Stomach smooth muscle (tissue), 2 donors: ENCODE data around the gene LOXL3.

Source experiments
- H3K27ac ChIP-seq: one replicate; pipeline ENCODE4 v1.7.0; 2013; ENCODE audit warnings: mild to moderate bottlenecking, low read length, inconsistent platforms
- H3K27me3 ChIP-seq, 2 donors: one replicate each; pipeline ENCODE4 v1.7.0; 2013; ENCODE audit warnings: low read length in 2 of 2; ENCODE audit not compliant: insufficient read depth in 2 of 2, control insufficient read depth in 1 of 2
- H3K36me3 ChIP-seq, 2 donors: one replicate each; pipeline ENCODE4 v1.7.0; 2013; ENCODE audit warnings: low read length in 2 of 2; ENCODE audit not compliant: control insufficient read depth in 2 of 2, insufficient read depth in 2 of 2
- H3K4me1 ChIP-seq: one replicate; pipeline ENCODE4 v1.7.0; 2013; ENCODE audit warnings: low read length; ENCODE audit not compliant: control insufficient read depth, insufficient read depth
- H3K4me3 ChIP-seq, 2 donors: one replicate each; pipeline ENCODE4 v1.7.0; 2013; ENCODE audit warnings: low read length in 2 of 2
- H3K9ac ChIP-seq, 2 donors: one replicate each; pipeline ENCODE4 v1.7.0; 2013; ENCODE audit warnings: low read length in 2 of 2, mild to moderate bottlenecking in 1 of 2
- H3K9me3 ChIP-seq, 2 donors: one replicate each; pipeline ENCODE4 v1.7.0; 2013; ENCODE audit warnings: low read length in 2 of 2; ENCODE audit not compliant: control insufficient read depth in 2 of 2
- donor health status: healthy.
- donor health status: Pancreatic carcinoma.

The LOXL3 gene

DNA sequence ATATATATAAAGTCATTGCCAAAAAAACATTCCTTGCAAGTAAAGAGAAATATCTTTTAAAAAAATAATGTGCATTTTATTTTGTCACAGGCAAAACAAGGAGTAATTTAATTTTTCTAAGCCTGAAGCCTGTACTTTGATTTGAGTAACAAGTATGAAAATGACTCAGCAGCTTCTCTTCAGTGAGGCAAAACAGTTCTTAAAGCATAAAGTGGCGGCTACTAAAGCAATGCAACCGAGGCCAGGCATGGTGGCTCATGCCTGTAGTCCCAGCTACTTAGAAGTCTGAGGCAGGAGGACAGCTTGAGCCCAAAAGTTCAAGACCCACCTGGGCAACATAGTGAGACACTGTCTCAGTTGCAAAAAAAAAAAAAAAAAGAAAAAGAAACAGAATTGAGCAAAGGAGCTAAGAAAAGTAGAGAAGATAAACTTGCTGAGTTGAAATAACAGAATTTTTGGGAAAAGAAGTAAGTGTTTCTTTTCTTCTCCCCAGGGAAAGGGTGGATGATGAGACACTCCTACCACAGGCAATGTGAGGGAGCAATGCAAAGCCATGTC lies 30.4 kb upstream of the LOXL3 start:
- Histone ChIP-seq H3K36me3 (no peaks in the 10 kb centered on the region), H3K27ac (no peak overlapping the region), H3K4me1 (peaks cover 3% of the 10 kb centered on the region), H3K9me3 (no peaks in the 10 kb centered on the region), H3K4me3 (no peak overlapping the region), H3K9ac (no peak overlapping the region), H3K27me3 (no peaks in the 10 kb centered on the region)

DNA sequence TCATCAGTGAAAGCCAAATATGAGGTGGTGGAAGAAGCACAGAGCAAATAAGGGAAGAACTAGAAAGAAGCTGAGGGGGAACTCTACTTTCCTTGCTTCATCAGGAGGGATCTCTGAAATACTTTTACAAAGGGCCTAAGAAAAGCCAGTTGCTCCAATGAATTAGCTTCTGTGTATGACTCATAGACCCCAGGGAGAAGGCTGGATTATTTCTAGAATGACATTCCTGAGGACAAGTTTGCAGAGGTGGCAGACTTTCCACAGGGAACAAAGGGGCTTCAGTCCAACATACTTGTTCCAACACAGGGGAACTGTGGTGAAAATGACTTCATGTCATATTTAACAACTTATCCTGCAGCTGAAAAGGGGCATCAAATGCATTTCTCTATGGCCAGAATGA lies 29.8 kb upstream of the LOXL3 start:
- no peak overlapping the region for H3K9ac ChIP-seq
- H3K9me3 ChIP-seq = no peaks in the 10 kb centered on the region
- peaks cover 0 to 1% of the 10 kb centered on the region in 2 donors for H3K27me3 ChIP-seq
- no peak overlapping the region for H3K27ac ChIP-seq
- H3K4me3 ChIP-seq = no peak overlapping the region
- peaks cover 3% of the 10 kb centered on the region for H3K4me1 ChIP-seq
- H3K36me3 ChIP-seq = no peaks in the 10 kb centered on the region

DNA sequence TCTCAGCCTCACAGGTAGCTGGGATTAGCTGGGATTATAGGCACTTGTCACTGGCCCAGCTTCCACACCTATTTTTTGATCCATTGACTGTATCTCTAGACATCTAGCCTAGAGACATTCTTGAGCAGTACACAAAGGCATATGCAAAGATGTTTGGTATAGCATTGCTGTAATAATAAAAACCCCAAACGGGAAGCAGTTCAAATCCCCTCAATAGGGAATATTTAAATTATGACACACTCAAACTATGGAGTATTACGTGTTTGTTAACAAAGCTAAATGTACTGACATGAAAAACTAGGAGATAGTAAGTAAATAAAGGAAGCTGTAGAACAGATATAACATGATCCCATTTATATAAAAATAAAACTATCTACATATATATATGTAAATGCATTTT lies 28.4 kb upstream of the LOXL3 start:
- H3K27me3 ChIP-seq = peaks cover 0 to 3% of the 10 kb centered on the region in 2 donors
- no peaks in the 10 kb centered on the region for H3K4me1 ChIP-seq
- H3K4me3 ChIP-seq = no peak overlapping the region
- H3K36me3 ChIP-seq = no peaks in the 10 kb centered on the region
- no peaks in the 10 kb centered on the region for H3K9me3 ChIP-seq
- H3K9ac ChIP-seq = no peak overlapping the region
- H3K27ac ChIP-seq = no peak overlapping the region

DNA sequence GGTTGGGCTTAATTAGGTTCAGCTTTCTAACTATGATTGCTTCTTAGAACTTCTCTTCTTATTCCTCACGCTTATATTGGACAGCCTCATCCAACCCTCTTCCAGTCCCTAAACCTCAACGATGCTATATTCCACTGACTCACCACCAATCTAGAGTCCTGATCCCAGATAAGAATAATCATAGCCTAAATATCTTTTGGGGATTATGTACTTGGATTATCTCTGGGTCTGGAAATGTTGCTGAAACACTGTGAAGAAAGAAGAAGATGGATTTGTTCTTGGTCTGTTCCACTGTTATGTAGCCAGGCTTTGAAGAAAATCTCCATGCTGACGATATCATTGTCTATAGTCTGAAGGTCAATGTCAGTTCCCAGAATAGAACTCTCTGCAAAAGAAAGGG lies 27.7 kb upstream of the LOXL3 start:
- Histone ChIP-seq H3K36me3 (no peaks in the 10 kb centered on the region), H3K4me1 (no peaks in the 10 kb centered on the region), H3K9me3 (no peaks in the 10 kb centered on the region), H3K9ac (no peak overlapping the region), H3K27me3 (peaks cover 0 to 3% of the 10 kb centered on the region in 2 donors), H3K27ac (no peak overlapping the region), H3K4me3 (no peak overlapping the region)

DNA sequence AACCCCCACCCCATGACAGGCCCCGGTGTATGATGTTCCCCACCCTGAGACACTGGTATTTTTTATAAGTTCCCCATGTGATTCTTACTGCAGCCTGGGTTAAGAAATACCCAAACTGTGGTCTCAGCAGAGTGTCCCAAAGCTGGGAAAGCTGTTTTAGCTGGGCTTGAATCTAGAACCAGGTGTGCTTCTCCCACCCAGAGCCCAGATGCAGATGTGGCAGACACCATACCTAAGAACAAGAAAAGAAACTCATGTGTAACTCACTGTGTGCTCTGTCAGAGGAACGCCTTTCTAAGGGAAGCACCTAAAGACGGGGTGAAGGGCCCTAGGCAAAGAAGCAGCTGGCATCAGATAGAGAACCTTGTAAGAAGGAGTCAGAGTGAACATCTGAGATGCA lies 24.7 kb upstream of the LOXL3 start:
- Histone ChIP-seq H3K27ac (no peak overlapping the region), H3K4me3 (no peak overlapping the region), H3K27me3 (peaks cover 0 to 5% of the 10 kb centered on the region in 2 donors), H3K36me3 (no peaks in the 10 kb centered on the region), H3K4me1 (no peaks in the 10 kb centered on the region), H3K9me3 (no peaks in the 10 kb centered on the region), H3K9ac (no peak overlapping the region)

DNA sequence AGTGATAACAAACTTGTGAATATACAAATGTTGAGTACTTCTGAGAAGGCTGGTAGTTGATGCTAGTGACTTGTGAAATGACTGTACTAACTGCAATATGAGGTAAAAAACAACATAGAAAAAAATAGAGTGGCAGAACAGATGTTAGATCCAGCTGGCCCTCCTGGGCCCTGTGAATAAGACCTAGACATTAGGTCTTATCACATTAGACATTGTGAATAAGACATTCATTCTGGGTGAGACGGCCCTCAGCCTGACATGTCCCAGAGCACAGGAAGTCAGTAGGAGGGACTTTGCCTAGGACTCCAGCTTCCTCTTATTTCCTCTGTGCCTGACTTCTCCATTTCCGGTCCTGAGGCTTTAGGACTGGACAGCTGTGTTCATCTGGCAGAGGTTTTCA lies 23.7 kb upstream of the LOXL3 start:
- Histone ChIP-seq H3K27me3 (peaks cover 0 to 5% of the 10 kb centered on the region in 2 donors), H3K36me3 (no peaks in the 10 kb centered on the region), H3K9me3 (no peaks in the 10 kb centered on the region), H3K4me1 (no peaks in the 10 kb centered on the region), H3K9ac (no peak overlapping the region), H3K4me3 (no peak overlapping the region), H3K27ac (no peak overlapping the region)

DNA sequence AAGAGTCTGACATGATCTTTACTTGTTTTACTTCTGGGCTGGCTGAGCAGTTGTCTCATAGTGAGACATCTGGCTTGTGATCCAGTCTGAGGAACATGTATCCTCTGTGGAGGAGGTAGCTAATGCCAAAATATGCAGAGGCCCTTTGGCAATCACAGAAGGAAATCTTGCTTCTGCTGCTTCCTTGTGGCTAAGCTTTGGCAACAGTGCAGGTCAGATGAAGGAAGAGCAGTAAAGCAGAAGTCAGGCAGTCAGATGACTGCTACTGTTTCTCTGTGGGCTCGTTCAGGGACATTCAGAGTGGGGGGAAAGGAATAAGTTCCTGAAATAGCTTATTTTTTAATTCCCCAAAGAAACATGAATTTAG lies 23.1 kb upstream of the LOXL3 start:
- H3K4me3 ChIP-seq = no peak overlapping the region
- no peak overlapping the region for H3K27ac ChIP-seq
- H3K9ac ChIP-seq = no peak overlapping the region

DNA sequence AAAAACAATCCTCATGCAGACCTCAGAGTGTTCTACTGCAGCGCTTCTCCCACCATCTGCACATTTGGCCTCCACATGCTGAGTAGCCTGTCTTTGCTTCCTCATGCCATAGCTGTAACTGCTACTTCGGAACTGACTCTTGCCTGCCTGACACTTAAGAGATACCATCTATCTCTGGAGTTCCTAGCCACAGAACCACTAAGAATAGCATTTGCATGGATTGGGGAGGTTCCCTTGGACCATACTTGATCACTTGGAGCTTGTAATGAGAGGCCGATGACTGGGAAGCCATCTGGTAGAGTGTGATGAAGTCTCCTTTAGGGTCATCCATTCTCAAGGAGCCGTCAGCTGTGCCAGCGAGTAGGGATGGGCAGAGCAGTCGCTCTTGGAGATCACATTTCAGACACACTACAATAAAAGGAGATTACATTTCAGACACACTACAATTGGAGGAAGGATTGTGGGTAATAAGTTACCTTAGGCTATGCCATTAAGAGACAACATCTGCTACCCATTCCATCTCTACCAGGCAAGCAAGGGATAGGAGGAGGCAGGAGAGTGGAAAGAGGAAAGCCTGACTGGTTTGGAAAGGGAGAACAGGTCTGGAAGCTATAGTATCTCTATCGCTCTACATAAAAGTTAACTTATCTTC lies 22.6 kb upstream of the LOXL3 start:
- Histone ChIP-seq H3K4me1 (no peaks in the 10 kb centered on the region), H3K27ac (no peak overlapping the region), H3K27me3 (peaks cover 0 to 5% of the 10 kb centered on the region in 2 donors)

More for the DNA sequence above, 23.1 kb upstream of the LOXL3 start:
- Histone ChIP-seq H3K4me1 (no peaks in the 10 kb centered on the region), H3K36me3 (no peaks in the 10 kb centered on the region), H3K9me3 (no peaks in the 10 kb centered on the region), H3K27me3 (peaks cover 0 to 5% of the 10 kb centered on the region in 2 donors)

DNA sequence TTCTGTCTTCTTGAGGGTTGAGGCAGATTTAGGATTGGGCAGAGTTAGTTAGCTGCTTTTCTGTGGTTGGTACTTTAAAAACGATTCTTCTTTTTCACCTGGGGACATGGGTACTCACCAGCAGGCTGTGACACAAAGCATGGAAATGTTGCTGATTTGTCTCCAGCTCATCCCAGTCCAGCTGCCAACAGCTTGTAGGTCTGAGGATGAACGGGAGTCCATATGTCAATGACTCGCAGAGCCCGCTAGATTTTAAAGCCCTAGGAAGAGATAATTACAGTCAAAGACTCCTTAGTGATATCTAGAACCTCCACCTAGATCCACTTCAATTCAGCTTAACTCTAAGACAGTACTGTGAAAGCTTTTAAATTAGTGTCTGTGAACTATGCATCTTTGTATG lies 21.6 kb upstream of the LOXL3 start:
- Histone ChIP-seq H3K4me3 (no peak overlapping the region), H3K27ac (no peak overlapping the region), H3K27me3 (peaks cover 0 to 5% of the 10 kb centered on the region in 2 donors), H3K9me3 (no peaks in the 10 kb centered on the region), H3K4me1 (no peaks in the 10 kb centered on the region), H3K9ac (no peak overlapping the region), H3K36me3 (no peaks in the 10 kb centered on the region)

More for the DNA sequence above, 22.6 kb upstream of the LOXL3 start:
- no peaks in the 10 kb centered on the region for H3K9me3 ChIP-seq
- no peak overlapping the region for H3K4me3 ChIP-seq
- H3K36me3 ChIP-seq = no peaks in the 10 kb centered on the region
- H3K9ac ChIP-seq = no peak overlapping the region

DNA sequence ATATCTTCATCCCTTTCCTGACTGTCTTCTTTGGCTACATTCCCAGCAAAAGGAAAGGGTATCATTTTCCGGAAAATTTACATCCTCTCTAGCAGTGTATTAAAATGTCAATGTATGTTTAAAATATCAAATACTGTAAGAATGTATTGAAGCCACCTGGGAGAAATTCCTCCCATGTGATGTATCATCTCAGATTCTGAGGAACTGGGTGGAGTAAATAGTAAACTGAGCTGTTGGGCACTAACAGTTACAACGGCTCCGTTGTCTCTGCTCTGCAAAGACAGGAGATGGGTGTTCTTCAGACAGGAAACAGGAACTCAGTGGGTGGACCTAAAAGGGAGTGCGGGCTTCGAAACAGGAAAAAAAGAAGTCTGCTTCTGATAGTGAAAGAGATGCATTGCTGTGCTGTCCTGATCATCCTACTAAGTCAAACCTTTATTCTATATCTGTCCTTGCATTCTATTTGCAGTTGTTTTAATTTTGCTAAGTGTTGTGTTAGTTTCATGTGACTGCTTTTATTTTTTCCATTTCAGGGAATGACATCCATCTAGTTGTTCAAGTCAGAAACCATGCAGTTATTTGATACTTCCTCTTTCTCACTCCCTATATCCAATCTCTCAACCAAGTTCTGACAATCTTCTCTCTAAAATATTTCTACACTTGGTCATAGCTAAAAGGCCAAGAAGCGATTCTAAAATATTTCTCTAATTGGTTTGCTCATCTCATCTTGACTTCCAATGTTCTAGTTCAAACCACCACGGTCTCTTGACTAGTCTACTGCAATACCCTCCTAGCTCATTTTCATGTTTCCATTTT lies 20.2 kb upstream of the LOXL3 start:
- H3K27me3 ChIP-seq = peaks cover 0 to 5% of the 10 kb centered on the region in 2 donors
- no peaks in the 10 kb centered on the region for H3K36me3 ChIP-seq
- no peaks in the 10 kb centered on the region for H3K4me1 ChIP-seq
- no peak overlapping the region for H3K4me3 ChIP-seq
- H3K9ac ChIP-seq = no peak overlapping the region
- no peaks in the 10 kb centered on the region for H3K9me3 ChIP-seq
- no peak overlapping the region for H3K27ac ChIP-seq
